ENCODE results near the gene CSF3R.
A peak's percentile ranks its signal among the peaks of the same experiment; 100 is the strongest.
"Not testable (repeated sequence)": the region's sequence is repeated elsewhere in the genome, so short reads cannot be mapped to it uniquely, and the experiment has no call there.

CSF3R gene

DNA sequence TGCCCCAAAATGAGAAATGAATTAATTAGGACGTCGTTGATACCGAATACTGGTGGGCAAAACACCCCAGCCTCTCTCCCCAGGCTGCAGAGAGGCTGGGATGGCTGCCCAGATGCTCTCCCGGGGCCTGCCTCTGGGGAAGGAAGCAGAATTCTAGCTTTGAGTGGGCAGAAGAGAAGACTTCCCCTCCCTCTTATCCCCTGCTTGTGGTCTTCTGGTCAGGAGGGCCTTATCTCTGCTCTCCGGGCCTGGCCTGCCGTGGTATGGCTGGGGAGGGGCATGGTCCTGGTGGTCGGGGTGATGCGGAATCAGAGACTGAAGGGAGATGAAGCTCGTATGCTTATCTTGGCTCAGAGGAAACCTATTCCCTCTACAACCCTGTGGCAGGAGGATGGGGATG is 9.8 kb upstream of the CSF3R start:
- Mint-ChIP-seq H3K9me3 (no peaks in the 10 kb centered on the region), H3K4me1 (no peaks in the 10 kb centered on the region), H3K4me3 (no peak overlapping the region), H3K36me3 (ENCODE audit: low read depth) (no peaks in the 10 kb centered on the region), H3K27ac (no peak overlapping the region), H3K27me3 (ENCODE audit: low read depth) (peaks cover 9% of the 10 kb centered on the region)
- TF ChIP-seq, protein P1, sequence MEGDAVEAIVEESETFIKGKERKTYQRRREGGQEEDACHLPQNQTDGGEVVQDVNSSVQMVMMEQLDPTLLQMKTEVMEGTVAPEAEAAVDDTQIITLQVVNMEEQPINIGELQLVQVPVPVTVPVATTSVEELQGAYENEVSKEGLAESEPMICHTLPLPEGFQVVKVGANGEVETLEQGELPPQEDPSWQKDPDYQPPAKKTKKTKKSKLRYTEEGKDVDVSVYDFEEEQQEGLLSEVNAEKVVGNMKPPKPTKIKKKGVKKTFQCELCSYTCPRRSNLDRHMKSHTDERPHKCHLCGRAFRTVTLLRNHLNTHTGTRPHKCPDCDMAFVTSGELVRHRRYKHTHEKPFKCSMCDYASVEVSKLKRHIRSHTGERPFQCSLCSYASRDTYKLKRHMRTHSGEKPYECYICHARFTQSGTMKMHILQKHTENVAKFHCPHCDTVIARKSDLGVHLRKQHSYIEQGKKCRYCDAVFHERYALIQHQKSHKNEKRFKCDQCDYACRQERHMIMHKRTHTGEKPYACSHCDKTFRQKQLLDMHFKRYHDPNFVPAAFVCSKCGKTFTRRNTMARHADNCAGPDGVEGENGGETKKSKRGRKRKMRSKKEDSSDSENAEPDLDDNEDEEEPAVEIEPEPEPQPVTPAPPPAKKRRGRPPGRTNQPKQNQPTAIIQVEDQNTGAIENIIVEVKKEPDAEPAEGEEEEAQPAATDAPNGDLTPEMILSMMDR (IDR thresholded peaks at IDR 0.05; ENCODE audit: unreplicated experiment in 3 of 3) = no peak

DNA sequence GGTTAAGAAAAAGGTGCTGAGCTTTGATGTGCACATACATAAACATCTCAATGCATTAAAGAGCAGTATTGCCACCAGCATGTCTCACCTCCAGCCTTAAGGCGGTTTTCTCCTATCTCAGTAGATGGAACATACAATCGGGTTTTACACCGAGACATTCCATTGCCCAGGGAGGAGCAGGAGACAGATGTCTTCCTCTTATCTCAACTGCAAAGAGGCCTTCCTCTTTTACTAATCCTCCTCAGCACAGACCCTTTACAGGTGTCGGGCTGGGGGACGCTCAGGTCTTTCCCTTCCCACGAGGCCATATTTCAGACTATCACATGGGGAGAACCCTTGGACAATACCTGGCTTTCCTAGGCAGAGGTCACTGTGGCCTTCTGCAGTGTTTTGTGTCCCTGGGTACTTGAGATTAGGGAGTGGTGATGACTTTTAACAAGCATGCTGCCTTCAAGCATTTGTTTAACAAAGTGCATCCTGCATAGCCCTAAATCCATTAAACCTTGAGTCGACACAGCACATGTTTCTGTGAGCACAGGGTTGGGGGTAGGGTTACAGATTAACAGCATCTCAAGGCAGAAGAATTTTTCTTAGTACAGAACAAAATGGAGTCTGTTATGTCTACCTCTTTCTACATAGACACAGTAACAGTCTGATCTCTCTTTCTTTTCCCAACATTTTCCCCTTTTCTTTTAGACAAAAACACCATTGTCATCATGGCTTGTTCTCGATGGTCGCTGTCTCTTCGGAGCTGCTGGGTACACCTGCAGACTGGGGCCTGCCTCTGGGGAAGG is 6.7 kb upstream of the CSF3R start:
- peak overlapping the region in 1 of 3 experiments; percentile 65 for H3K27ac Mint-ChIP-seq
- H3K4me1 Mint-ChIP-seq; H3K9me3 Mint-ChIP-seq; H3K27me3 Mint-ChIP-seq (ENCODE audit: low read depth); H3K4me3 Mint-ChIP-seq; H3K36me3 Mint-ChIP-seq (ENCODE audit: low read depth): not testable (repeated sequence)

DNA sequence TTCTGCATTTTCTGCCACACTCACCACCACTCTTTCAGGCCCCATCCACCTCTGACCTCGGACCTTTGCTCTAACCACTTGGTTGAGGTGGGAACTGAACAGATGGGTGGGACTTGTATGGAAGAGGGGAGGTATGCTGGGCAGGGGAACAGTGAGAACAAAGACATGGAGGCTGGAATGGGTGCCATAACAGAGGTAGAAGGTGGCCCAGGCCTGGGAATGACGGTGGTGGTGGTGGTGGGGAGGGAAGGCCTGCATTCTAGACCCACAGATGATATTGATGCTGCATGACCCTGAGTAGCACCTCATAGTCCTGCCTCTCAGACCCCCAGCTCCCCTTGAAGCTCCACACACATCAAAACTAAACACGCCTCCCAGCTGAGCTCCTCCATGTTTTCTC is 5.2 kb upstream of the CSF3R start:
- TF ChIP-seq, protein P1 (IDR thresholded peaks at IDR 0.05; ENCODE audit: unreplicated experiment in 3 of 3) = no peak

DNA sequence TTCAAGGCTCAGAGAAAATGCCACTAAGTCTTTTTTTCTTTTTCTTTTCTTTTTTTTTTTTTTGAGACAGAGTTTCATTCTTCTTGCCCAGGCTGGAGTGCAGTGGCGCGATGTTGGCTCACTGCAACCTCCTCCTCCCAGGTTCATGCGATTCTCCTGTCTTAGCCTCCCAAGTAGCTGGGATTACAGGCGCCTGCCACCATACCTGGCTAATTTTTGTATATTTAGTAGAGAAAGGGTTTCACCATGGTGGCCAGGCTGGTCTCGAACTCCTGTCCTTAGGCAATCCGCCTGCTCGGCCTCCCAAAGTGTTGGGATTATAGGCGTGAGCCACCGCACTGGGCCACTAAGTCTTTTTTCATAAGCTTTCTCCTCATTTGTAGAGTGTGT is 4.6 kb upstream of the CSF3R start:
- not testable (repeated sequence) for H3K4me1 Mint-ChIP-seq; H3K4me3 Mint-ChIP-seq; H3K27me3 Mint-ChIP-seq (ENCODE audit: low read depth); H3K9me3 Mint-ChIP-seq; H3K36me3 Mint-ChIP-seq (ENCODE audit: low read depth)
- H3K27ac Mint-ChIP-seq = peak overlapping the region in 1 of 3 experiments; percentile 2

More for the DNA sequence above, 5.2 kb upstream of the CSF3R start:
- H3K4me3 Mint-ChIP-seq = no peak overlapping the region
- H3K9me3 Mint-ChIP-seq = no peaks in the 10 kb centered on the region
- peaks cover 9% of the 10 kb centered on the region for H3K27me3 Mint-ChIP-seq (ENCODE audit: low read depth)
- H3K4me1 Mint-ChIP-seq = no peaks in the 10 kb centered on the region
- H3K27ac Mint-ChIP-seq = no peak overlapping the region
- H3K36me3 Mint-ChIP-seq (ENCODE audit: low read depth) = no peaks in the 10 kb centered on the region

DNA sequence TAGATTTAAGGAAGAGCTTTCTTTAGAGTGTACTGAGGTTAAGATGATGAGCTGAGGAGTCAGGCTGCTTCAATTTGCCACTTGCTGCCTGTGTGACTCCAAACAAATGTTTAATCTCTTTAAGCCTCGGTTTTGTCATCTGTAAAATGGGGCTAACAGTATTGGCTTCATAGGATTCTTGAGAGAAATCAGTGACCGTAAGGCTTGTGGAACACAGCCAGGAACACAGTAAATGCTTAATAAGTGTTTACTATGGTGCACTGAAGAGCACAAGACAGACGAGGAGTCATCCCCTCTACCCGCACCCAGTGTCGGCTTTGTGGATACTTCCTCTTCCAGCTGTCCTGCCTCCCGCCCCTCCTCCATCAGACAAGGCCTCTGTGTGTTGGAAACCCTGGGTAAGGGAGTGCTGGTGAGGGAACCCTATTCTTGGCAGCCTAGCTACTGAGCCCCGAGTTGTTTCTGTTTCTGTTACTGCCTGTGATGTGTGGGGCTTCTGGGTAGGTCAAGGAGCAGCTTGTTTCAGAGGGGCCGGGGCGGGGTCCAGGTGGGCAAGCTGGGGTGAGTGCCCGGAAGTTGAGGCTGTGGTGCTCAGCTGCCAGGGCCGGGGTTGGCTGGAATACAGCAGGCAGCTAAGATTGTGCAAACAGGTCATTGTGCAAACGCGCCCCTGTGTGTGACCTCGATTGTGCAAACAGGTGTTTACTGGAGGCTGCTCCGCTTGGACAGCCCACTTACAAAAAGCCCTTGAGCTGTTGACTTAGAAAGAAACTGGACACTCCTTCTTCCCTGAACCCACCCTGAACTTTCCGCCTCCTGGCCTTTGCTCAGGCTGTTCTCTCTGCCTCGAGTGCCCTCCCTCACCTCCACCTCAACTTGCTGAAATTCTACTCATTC is 4.0 kb upstream of the CSF3R start:
- Mint-ChIP-seq H3K27ac (peak overlapping the region in 1 of 3 experiments; percentile 2), H3K9me3 (no peaks in the 10 kb centered on the region), H3K36me3 (ENCODE audit: low read depth) (no peaks in the 10 kb centered on the region), H3K27me3 (ENCODE audit: low read depth) (peaks cover 11% of the 10 kb centered on the region), H3K4me3 (no peak overlapping the region), H3K4me1 (peaks cover 7% of the 10 kb centered on the region)
- TF ChIP-seq, protein P1 (IDR thresholded peaks at IDR 0.05; ENCODE audit: unreplicated experiment in 3 of 3) = no peak

DNA sequence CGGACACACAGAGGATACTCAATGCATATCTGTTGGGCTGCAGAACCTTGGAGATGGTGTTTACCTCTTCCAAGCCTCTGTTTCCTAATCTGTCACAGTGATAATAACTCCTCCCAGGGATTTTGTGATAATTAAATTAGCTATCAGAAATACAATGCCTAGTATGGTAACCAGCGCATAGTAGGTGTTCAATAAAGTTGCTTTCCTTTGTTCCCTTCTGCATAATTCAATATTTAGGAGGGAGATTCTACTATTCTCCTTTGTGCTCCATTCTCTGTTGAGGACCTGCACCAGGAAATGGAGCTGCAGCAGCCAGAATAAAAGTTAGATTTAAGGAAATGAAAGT is 3.4 kb upstream of the CSF3R start:
- no peak overlapping the region for H3K4me3 Mint-ChIP-seq
- no peaks in the 10 kb centered on the region for H3K9me3 Mint-ChIP-seq
- peaks cover 7% of the 10 kb centered on the region for H3K4me1 Mint-ChIP-seq
- H3K27me3 Mint-ChIP-seq (ENCODE audit: low read depth) = peaks cover 16% of the 10 kb centered on the region
- TF ChIP-seq, protein P1 (IDR thresholded peaks at IDR 0.05; ENCODE audit: unreplicated experiment in 3 of 3) = no peak
- H3K27ac Mint-ChIP-seq = no peak overlapping the region
- no peaks in the 10 kb centered on the region for H3K36me3 Mint-ChIP-seq (ENCODE audit: low read depth)

All from nephron (organoid).